Calu3 (cell line): ENCODE data around the gene MAGI3. TPM values are rescaled to one million over a fixed set of nuclear protein-coding genes. Genes with fewer than 3 reads are reported as not detected.

Experiments used
- BruUV-seq: library from RNA; stranded (reverse); fragments of 400-500 nt; replicated peaks from 2 replicates; lab custom pipeline; 2021; lab: Mats Ljungman, UMichigan
- CTCF ChIA-PET: fragments of 300-600 bp; sonication (Branson Sonifier 250); formaldehyde crosslinking; loops from one replicate; lab custom pipeline; 2022; ENCODE audit warnings: antibody characterized with exemption; lab: Charles Lee
- DNase-seq: peaks from one replicate; pipeline ENCODE4 v3.0.0; 2022
- H3K27ac Mint-ChIP-seq: one replicate; pipeline ENCODE4 v1.8.0; 2022; ENCODE audit warnings: mixed read lengths; ENCODE audit not compliant: unreplicated experiment
- H3K27me3 Mint-ChIP-seq: one replicate; pipeline ENCODE4 v1.8.0; 2022; ENCODE audit warnings: mixed read lengths; ENCODE audit not compliant: unreplicated experiment
- H3K36me3 Mint-ChIP-seq: one replicate; pipeline ENCODE4 v1.8.0; 2022; ENCODE audit warnings: mild to moderate bottlenecking, moderate library complexity, mixed read lengths; ENCODE audit not compliant: insufficient read depth, unreplicated experiment
- H3K4me1 Mint-ChIP-seq: one replicate; pipeline ENCODE4 v1.8.0; 2022; ENCODE audit warnings: mild to moderate bottlenecking, low read depth, mixed read lengths; ENCODE audit not compliant: unreplicated experiment
- H3K4me3 Mint-ChIP-seq: one replicate; pipeline ENCODE4 v1.8.0; 2022; ENCODE audit warnings: mild to moderate bottlenecking, low read depth, moderate library complexity, mixed read lengths; ENCODE audit not compliant: unreplicated experiment
- H3K9me3 Mint-ChIP-seq: one replicate; pipeline ENCODE4 v1.8.0; 2022; ENCODE audit warnings: low read depth, mixed read lengths; ENCODE audit not compliant: unreplicated experiment
- intact Hi-C: fragments of 100-400 bp; cut with micrococcal nuclease; formaldehyde crosslinking; loops from one replicate; pipeline ENCODE4 v1.10.0; 2022; ENCODE audit not compliant: unreplicated experiment
- total RNA-seq: library from RNA; stranded (reverse); gene quantifications from 2 replicates; pipeline ENCODE4 v1.2.3, GENCODE V29; 2022
- TF ChIP-seq, protein P1 (sequence below): fragments of 200-600 bp; IDR thresholded peaks from one replicate; pipeline ENCODE4 v1.8.0; 2022; ENCODE audit warnings: antibody characterized with exemption; ENCODE audit not compliant: unreplicated experiment

MAGI3 gene
- total RNA-seq, 1 experiment from 2014 or later, result 14.2 TPM

DNA sequence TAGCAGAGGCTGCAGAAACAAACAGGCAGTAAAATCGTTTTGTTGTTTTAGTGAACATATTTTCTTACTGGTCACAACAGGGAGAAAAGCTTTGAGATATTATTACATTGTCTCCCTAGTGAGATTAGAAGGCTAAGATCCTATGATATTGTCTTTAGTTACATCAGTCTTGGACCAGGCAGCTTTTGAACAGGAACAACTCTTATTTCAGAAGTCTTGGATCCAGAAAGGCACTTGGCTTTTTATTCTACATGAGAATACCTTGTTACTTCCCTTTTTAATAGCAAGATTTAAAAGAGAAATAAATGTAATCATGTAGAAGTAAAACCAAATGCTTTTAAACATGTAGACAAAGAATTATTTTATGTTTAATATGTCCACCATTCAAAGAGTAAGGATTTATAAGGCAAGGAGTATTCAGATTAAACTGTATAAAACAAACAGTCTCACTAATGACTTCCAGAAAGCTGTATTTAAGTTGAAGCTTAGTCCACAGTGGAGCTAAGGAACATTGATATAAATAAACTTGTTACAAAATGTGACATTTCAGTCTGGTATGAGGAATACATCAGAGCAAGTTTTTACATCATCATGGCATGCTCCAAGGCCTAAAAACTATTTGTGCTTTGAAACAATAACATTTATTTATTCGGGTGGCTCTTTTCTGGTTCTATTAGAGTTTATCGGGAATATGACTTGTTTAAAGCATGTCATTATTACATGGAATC lies 296.7 kb downstream of the MAGI3 start:
- CTCF ChIA-PET, result interaction anchor here (0.6 kb wide), 1 partner anchor 17 kb away, joined by 3 read pairs; no protein-coding TSS in a partner anchor

DNA sequence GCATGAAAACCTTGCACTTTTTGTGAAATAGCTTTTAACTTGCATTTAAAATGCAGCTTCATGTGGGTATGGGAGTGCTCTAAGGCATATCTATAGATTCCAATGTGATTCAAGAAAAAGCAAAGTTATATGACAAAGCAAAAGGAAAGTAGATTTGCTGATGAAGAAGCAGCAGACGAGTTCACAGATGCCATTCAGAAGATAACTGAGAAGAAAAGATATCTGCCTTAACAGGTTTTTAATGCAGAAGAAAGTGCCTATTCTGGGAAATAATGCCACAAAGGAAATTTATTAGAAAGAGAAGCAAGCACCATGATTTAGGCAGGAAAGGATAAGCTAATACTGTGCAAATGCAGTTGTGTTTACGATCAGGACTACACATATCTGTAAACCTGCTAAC lies 300.9 kb downstream of the MAGI3 start:
- Mint-ChIP-seq H3K9me3 (peaks cover 6% of the 10 kb centered on the region), H3K27me3 (no peaks in the 10 kb centered on the region), H3K4me1 (no peaks in the 10 kb centered on the region), H3K4me3 (no peak overlapping the region), H3K36me3 (peaks cover 5% of the 10 kb centered on the region), H3K27ac (no peak overlapping the region)
- DNase-seq, result no peak
- intact Hi-C loops, result no loop called here
- TF ChIP-seq, protein P1, sequence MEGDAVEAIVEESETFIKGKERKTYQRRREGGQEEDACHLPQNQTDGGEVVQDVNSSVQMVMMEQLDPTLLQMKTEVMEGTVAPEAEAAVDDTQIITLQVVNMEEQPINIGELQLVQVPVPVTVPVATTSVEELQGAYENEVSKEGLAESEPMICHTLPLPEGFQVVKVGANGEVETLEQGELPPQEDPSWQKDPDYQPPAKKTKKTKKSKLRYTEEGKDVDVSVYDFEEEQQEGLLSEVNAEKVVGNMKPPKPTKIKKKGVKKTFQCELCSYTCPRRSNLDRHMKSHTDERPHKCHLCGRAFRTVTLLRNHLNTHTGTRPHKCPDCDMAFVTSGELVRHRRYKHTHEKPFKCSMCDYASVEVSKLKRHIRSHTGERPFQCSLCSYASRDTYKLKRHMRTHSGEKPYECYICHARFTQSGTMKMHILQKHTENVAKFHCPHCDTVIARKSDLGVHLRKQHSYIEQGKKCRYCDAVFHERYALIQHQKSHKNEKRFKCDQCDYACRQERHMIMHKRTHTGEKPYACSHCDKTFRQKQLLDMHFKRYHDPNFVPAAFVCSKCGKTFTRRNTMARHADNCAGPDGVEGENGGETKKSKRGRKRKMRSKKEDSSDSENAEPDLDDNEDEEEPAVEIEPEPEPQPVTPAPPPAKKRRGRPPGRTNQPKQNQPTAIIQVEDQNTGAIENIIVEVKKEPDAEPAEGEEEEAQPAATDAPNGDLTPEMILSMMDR, result no peak
- BruUV-seq, result no TSS peak
- CTCF ChIA-PET, result no interaction called here

More for the DNA sequence above, 296.7 kb downstream of the MAGI3 start:
- Mint-ChIP-seq H3K9me3 (no peaks in the 10 kb centered on the region), H3K4me3 (no peak overlapping the region), H3K36me3 (peaks cover 5% of the 10 kb centered on the region), H3K4me1 (no peaks in the 10 kb centered on the region), H3K27ac (no peak overlapping the region), H3K27me3 (no peaks in the 10 kb centered on the region)
- TF ChIP-seq, protein P1, result no peak
- DNase-seq, result no peak
- intact Hi-C loops, result no loop called here
- BruUV-seq, result no TSS peak

DNA sequence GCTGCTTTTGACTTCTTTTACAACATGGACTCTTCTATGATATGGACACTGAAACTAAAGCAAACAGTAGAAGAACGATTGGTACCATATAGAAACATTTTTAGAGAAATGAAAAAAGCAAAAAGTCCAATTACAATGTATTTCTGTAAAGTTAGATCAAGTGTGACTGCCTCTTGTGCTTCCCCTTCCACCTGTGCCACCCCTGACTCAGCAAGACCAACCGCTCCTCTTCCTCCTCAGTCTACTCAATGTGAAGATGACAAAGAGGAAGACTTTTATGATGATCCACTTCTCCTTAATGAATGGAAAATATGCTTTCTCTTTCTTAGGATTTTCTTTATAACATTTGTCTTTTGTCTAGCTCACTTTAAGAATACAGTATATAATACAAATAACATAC lies 302.0 kb downstream of the MAGI3 start:
- BruUV-seq, result no TSS peak
- no peak for DNase-seq
- H3K4me3 Mint-ChIP-seq, result no peak overlapping the region
- no peaks in the 10 kb centered on the region for H3K4me1 Mint-ChIP-seq
- H3K27me3 Mint-ChIP-seq, result no peaks in the 10 kb centered on the region
- H3K27ac Mint-ChIP-seq, result no peak overlapping the region
- intact Hi-C loops, result no loop called here
- TF ChIP-seq, protein P1, result no peak
- peaks cover 5% of the 10 kb centered on the region for H3K36me3 Mint-ChIP-seq
- peaks cover 6% of the 10 kb centered on the region for H3K9me3 Mint-ChIP-seq
- CTCF ChIA-PET, result no interaction called here

DNA sequence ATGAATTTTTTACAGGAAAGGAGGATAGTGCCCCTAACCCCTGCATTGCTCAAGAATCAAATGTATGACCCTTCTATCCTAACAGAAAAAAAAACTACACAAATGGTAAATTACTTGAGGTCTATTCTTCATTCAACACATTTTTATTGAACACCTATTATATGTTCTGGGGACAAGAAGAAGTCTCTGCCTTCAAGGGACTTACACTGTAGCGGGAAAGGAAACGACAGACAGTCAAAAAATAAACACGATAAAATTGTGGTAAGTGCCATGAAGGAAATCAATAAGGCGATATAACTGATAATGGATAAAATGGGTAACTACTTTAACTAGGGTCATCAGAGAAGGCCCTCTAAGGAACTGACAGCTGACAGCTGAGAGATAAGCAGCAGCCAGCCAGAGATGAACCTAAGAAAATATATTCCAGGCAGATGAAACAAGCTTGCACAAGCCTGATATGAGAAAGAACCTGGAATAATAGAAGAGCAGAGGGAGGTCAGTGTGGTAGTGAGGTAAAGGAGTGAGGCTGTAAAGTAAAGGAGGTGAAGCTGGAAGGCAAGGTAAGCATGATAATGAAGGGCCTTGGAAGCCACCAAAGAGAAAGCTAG lies 302.6 kb downstream of the MAGI3 start:
- Mint-ChIP-seq H3K4me1 (no peaks in the 10 kb centered on the region), H3K36me3 (peaks cover 5% of the 10 kb centered on the region), H3K27ac (no peak overlapping the region), H3K9me3 (peaks cover 6% of the 10 kb centered on the region), H3K4me3 (no peak overlapping the region), H3K27me3 (no peaks in the 10 kb centered on the region)
- DNase-seq, result no peak
- TF ChIP-seq, protein P1, result no peak
- intact Hi-C loops, result no loop called here
- BruUV-seq, result no TSS peak
- CTCF ChIA-PET, result no interaction called here
